GM20000 (cell line): ENCODE results near the gene SH3BP2.

Experiments
- DNase-seq: peaks from one replicate; pipeline ENCODE4 v3.0.0; 2012; ENCODE audit warnings: low spot score
- CTCF ChIP-seq: IDR thresholded peaks from 2 replicates; pipeline ENCODE4 v1.5.1; 2012; ENCODE audit warnings: mild to moderate bottlenecking, control low read depth; ENCODE audit errors: extremely low read depth, missing control alignments

The SH3BP2 gene

GRCh38 chr4:2858451-2859217, 65.7 kb downstream of the SH3BP2 start:
- TF ChIP-seq CTCF = no peak
- DNase-seq = no peak

GRCh38 chr4:2859514-2859913, 66.6 kb downstream of the SH3BP2 start:
- TF ChIP-seq CTCF = no peak

GRCh38 chr4:2860391-2861348, 67.8 kb downstream of the SH3BP2 start:
- no peak for TF ChIP-seq CTCF
- no peak for DNase-seq

More at GRCh38 chr4:2859514-2859913, 66.6 kb downstream of the SH3BP2 start:
- no peak for DNase-seq

GRCh38 chr4:2861631-2862436, 68.9 kb downstream of the SH3BP2 start:
- DNase-seq = no peak
- TF ChIP-seq CTCF = no peak

GRCh38 chr4:2862528-2862927, 69.6 kb downstream of the SH3BP2 start:
- no peak for DNase-seq
- TF ChIP-seq CTCF = no peak

GRCh38 chr4:2863649-2864048, 70.8 kb downstream of the SH3BP2 start:
- TF ChIP-seq CTCF = no peak
- no peak for DNase-seq
